ENCODE measurements around the gene EOLA2.
"Not testable (repeated sequence)": the region's sequence is repeated elsewhere in the genome, so short reads cannot be mapped to it uniquely, and the experiment has no call there.

EOLA2 gene

DNA sequence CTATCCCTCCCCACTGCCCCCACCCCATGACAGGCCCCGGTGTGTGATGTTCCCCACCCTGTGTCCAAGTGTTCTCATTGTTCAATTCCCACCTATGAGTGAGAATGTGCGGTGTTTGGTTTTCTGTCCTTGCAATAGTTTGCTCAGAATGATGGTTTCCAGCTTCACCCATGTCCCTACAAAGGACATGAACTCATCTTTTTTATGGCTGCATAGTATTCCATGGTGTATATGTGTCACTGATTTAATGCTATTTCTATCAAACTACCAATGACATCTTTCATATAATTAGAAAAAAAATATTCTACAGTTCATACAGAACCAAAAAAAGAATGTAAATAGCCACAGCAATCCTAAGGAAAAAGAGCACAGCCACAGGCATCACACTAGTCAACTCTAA, 47.5 kb downstream of the EOLA2 start:
- H3K4me3 ChIP-seq (ENCODE audit: low read length); H3K27me3 ChIP-seq (ENCODE audit: control insufficient read depth, insufficient read depth, low read length); H3K4me1 ChIP-seq (ENCODE audit: control insufficient read depth, insufficient read depth, low read length); H3K9ac ChIP-seq (ENCODE audit: low read length); H3K36me3 ChIP-seq (ENCODE audit: control insufficient read depth, insufficient read depth, low read length); H3K27ac ChIP-seq (ENCODE audit: low read depth, low read length): not testable (repeated sequence)
